Measurements from ENCODE around the gene PDE8B. TPM values are rescaled to one million over a fixed set of nuclear protein-coding genes. Genes with fewer than 3 reads are reported as not detected.

PDE8B gene
- polyA plus RNA-seq, 1 of the 3 experiments (the other 2 are of a cell fraction), result not detected

DNA sequence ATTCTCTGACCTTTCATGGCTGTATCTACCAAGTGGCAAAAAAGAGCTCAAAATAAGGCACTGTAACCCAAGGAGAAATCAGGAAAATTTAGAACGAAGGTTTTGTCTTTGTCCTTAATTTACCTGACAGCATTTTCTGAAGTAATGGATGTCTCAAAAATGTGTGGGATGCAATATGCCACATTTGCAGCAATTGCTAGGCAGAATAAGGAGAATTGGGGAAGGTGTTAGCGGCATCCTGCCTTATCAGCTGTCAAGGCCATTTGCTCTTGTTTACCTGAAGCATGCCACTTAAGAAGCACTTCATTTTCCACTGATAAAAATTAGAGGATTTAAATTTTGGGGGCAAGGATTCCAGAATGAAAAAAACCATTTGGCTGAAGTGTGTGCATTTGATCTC is 39.0 kb downstream of the PDE8B start:
- Histone ChIP-seq H3K79me2 (ENCODE audit: insufficient read depth) (no peaks in the 10 kb centered on the region), H2AFZ (ENCODE audit: low read depth) (no peak overlapping the region), H3K4me3 (ENCODE audit: low read depth in 2 of 2, low read length in 1 of 2) (no peak overlapping the region), H3K9me3 (no peaks in the 10 kb centered on the region), H3K9ac (no peak overlapping the region), H3K9me2 (no peaks in the 10 kb centered on the region), H3K36me3 (replicated peaks in 1 of 2; ENCODE audit: control insufficient read depth in 1 of 2, insufficient read depth in 2 of 2, low read length in 1 of 2) (no peaks in the 10 kb centered on the region), H3K27me3 (ENCODE audit: insufficient read depth) (no peaks in the 10 kb centered on the region), H3K4me2 (no peak overlapping the region), H3F3A (replicated peaks; ENCODE audit: insufficient read depth) (no peaks in the 10 kb centered on the region), H3K27ac (ENCODE audit: low read depth in 2 of 2, low read length in 1 of 2) (no peak overlapping the region), H4K20me1 (ENCODE audit: insufficient read depth) (no peaks in the 10 kb centered on the region), H3K4me1 (ENCODE audit: control insufficient read depth in 1 of 2, insufficient read depth in 2 of 2, low read depth in 1 of 2, low read length in 1 of 2) (no peaks in the 10 kb centered on the region)
- ChIA-PET CTCF (interaction anchor here (1.7 kb wide), 1 partner anchor 188 kb away, joined by 3 read pairs; no protein-coding TSS in a partner anchor), POLR2A (no interaction called here)
- WGBS (ENCODE audit: low lambda C conversion rate), result 40% methylated on average over 2 of the region's 2 CpGs
- no peak for TF ChIP-seq RAD21 (IDR thresholded peaks at IDR 0.05; ENCODE audit: low read length)
- TF ChIP-seq MEF2A (IDR thresholded peaks at IDR 0.05; ENCODE audit: borderline replicate concordance, low read depth), result no peak
- TF ChIP-seq, protein P1, sequence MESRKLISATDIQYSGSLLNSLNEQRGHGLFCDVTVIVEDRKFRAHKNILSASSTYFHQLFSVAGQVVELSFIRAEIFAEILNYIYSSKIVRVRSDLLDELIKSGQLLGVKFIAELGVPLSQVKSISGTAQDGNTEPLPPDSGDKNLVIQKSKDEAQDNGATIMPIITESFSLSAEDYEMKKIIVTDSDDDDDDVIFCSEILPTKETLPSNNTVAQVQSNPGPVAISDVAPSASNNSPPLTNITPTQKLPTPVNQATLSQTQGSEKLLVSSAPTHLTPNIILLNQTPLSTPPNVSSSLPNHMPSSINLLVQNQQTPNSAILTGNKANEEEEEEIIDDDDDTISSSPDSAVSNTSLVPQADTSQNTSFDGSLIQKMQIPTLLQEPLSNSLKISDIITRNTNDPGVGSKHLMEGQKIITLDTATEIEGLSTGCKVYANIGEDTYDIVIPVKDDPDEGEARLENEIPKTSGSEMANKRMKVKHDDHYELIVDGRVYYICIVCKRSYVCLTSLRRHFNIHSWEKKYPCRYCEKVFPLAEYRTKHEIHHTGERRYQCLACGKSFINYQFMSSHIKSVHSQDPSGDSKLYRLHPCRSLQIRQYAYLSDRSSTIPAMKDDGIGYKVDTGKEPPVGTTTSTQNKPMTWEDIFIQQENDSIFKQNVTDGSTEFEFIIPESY (IDR thresholded peaks at IDR 0.05; ENCODE audit: borderline replicate concordance, low read depth), result no peak
- no peak for TF ChIP-seq TAF1 (IDR thresholded peaks at IDR 0.05; ENCODE audit: borderline replicate concordance, low read depth, low read length)
- TF ChIP-seq, protein P2, sequence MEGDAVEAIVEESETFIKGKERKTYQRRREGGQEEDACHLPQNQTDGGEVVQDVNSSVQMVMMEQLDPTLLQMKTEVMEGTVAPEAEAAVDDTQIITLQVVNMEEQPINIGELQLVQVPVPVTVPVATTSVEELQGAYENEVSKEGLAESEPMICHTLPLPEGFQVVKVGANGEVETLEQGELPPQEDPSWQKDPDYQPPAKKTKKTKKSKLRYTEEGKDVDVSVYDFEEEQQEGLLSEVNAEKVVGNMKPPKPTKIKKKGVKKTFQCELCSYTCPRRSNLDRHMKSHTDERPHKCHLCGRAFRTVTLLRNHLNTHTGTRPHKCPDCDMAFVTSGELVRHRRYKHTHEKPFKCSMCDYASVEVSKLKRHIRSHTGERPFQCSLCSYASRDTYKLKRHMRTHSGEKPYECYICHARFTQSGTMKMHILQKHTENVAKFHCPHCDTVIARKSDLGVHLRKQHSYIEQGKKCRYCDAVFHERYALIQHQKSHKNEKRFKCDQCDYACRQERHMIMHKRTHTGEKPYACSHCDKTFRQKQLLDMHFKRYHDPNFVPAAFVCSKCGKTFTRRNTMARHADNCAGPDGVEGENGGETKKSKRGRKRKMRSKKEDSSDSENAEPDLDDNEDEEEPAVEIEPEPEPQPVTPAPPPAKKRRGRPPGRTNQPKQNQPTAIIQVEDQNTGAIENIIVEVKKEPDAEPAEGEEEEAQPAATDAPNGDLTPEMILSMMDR (IDR thresholded peaks at IDR 0.05), result no peak
- no peak for TF ChIP-seq POLR2AphosphoS5 (IDR thresholded peaks at IDR 0.05; ENCODE audit: low read depth, low read length)
- DNase-seq, result no peak

DNA sequence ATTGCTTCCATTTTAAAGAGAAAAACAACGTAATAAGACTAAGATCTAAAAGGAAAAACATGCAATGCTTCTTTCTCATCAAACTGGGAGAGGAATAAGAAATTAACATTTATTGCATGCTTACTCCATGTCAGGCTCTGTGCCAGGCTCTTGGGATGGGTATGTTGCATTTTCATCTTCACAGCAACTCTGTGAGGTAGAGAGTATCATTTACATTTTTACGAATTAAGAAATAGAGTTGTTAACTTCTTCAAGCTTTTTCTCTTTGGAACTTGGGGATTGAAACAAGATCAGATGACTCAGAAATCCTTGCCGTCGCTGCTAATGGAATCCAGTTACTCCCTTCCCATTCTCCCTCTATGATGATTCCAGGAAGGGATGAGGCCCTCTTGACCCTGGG is 39.5 kb downstream of the PDE8B start:
- H3K9me3 ChIP-seq, result no peaks in the 10 kb centered on the region
- H3K27me3 ChIP-seq (ENCODE audit: insufficient read depth), result no peaks in the 10 kb centered on the region
- no peaks in the 10 kb centered on the region for H3K4me1 ChIP-seq (ENCODE audit: control insufficient read depth in 1 of 2, insufficient read depth in 2 of 2, low read depth in 1 of 2, low read length in 1 of 2)
- H3K36me3 ChIP-seq (replicated peaks in 1 of 2; ENCODE audit: control insufficient read depth in 1 of 2, insufficient read depth in 2 of 2, low read length in 1 of 2), result no peaks in the 10 kb centered on the region
- POLR2A ChIA-PET, result no interaction called here
- H3K79me2 ChIP-seq (ENCODE audit: insufficient read depth), result no peaks in the 10 kb centered on the region
- CTCF ChIA-PET, result no interaction called here
- no peaks in the 10 kb centered on the region for H4K20me1 ChIP-seq (ENCODE audit: insufficient read depth)
- WGBS (ENCODE audit: low lambda C conversion rate), result 57% methylated on average over 4 of the region's 4 CpGs
- no peak overlapping the region for H3K9ac ChIP-seq
- H3K4me3 ChIP-seq (ENCODE audit: low read depth in 2 of 2, low read length in 1 of 2), result no peak overlapping the region
- H3K27ac ChIP-seq (ENCODE audit: low read depth in 2 of 2, low read length in 1 of 2), result no peak overlapping the region
- no peaks in the 10 kb centered on the region for H3K9me2 ChIP-seq
- H2AFZ ChIP-seq (ENCODE audit: low read depth), result no peak overlapping the region
- H3F3A ChIP-seq (replicated peaks; ENCODE audit: insufficient read depth), result no peaks in the 10 kb centered on the region
- H3K4me2 ChIP-seq, result no peak overlapping the region
- no peak for TF ChIP-seq FOXJ3 (CRISPR knock-in tag; IDR thresholded peaks at IDR 0.05)
- no peak for TF ChIP-seq POLR2AphosphoS5 (IDR thresholded peaks at IDR 0.05; ENCODE audit: low read depth, low read length)
- no peak for TF ChIP-seq TEAD4 (IDR thresholded peaks at IDR 0.05; ENCODE audit: borderline replicate concordance, insufficient read depth)
- TF ChIP-seq, protein P3, sequence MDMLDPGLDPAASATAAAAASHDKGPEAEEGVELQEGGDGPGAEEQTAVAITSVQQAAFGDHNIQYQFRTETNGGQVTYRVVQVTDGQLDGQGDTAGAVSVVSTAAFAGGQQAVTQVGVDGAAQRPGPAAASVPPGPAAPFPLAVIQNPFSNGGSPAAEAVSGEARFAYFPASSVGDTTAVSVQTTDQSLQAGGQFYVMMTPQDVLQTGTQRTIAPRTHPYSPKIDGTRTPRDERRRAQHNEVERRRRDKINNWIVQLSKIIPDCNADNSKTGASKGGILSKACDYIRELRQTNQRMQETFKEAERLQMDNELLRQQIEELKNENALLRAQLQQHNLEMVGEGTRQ (IDR thresholded peaks at IDR 0.05; ENCODE audit: borderline replicate concordance, low read depth, low read length), result no peak
- TF ChIP-seq, protein P4, sequence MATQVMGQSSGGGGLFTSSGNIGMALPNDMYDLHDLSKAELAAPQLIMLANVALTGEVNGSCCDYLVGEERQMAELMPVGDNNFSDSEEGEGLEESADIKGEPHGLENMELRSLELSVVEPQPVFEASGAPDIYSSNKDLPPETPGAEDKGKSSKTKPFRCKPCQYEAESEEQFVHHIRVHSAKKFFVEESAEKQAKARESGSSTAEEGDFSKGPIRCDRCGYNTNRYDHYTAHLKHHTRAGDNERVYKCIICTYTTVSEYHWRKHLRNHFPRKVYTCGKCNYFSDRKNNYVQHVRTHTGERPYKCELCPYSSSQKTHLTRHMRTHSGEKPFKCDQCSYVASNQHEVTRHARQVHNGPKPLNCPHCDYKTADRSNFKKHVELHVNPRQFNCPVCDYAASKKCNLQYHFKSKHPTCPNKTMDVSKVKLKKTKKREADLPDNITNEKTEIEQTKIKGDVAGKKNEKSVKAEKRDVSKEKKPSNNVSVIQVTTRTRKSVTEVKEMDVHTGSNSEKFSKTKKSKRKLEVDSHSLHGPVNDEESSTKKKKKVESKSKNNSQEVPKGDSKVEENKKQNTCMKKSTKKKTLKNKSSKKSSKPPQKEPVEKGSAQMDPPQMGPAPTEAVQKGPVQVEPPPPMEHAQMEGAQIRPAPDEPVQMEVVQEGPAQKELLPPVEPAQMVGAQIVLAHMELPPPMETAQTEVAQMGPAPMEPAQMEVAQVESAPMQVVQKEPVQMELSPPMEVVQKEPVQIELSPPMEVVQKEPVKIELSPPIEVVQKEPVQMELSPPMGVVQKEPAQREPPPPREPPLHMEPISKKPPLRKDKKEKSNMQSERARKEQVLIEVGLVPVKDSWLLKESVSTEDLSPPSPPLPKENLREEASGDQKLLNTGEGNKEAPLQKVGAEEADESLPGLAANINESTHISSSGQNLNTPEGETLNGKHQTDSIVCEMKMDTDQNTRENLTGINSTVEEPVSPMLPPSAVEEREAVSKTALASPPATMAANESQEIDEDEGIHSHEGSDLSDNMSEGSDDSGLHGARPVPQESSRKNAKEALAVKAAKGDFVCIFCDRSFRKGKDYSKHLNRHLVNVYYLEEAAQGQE (IDR thresholded peaks at IDR 0.05; ENCODE audit: low read depth, low read length), result no peak
- DNase-seq, result no peak

Measured in SK-N-SH (cell line).